Keratinocyte (primary cell): ENCODE results near the gene SERINC1.

Experiments used
- CTCF ChIP-seq, 3 experiments: IDR thresholded peaks in 1 of 3; conservative IDR thresholded peaks in 1 of 3; optimal IDR thresholded peaks in 1 of 3; 2 replicates in 2 of 3; 3 replicates in 1 of 3; pipeline versions ENCODE3 to v1.5.1; 2011; ENCODE audit warnings: low read length in 3 of 3, mild to moderate bottlenecking in 3 of 3, moderate library complexity in 2 of 3, control low read depth in 1 of 3, inconsistent platforms in 1 of 3; ENCODE audit not compliant: insufficient read depth in 2 of 3; ENCODE audit errors: extremely low read depth in 1 of 3
- EZH2 ChIP-seq: IDR thresholded peaks from one replicate; pipeline ENCODE4 v1.6.1; 2012; ENCODE audit warnings: inconsistent platforms, mild to moderate bottlenecking, low read length, moderate library complexity

GRCh38 chr6:122408702-122409458 is 62.7 kb downstream of the SERINC1 start:
- TF ChIP-seq CTCF (optimal IDR thresholded peaks at IDR 0.05 in 1 of 3, IDR thresholded peaks at IDR 0.05 in 1 of 3, conservative IDR thresholded peaks at IDR 0.05 in 1 of 3; ENCODE audit: extremely low read depth in 1 of 3, insufficient read depth in 2 of 3, low read length in 3 of 3) (no peak), EZH2 (no peak)
